H9 (cell line): Measurements from ENCODE around the gene THBS4. TPM values are rescaled to one million over a fixed set of nuclear protein-coding genes. Genes with fewer than 3 reads are reported as not detected.

Source experiments
- DNase-seq: peaks from one replicate; pipeline ENCODE4 v3.0.0-alpha.2; 2017
- H2AFZ ChIP-seq: one replicate; pipeline ENCODE4 v1.6.1; 2013; ENCODE audit warnings: mild to moderate bottlenecking, low read length, control low read depth, moderate library complexity
- H2AK5ac ChIP-seq: 2 replicates; pipeline ENCODE4 v1.6.1; 2013; ENCODE audit warnings: low read length, control low read depth, mixed read lengths; ENCODE audit not compliant: insufficient read length
- H2BK120ac ChIP-seq: one replicate; pipeline ENCODE4 v1.6.1; 2013; ENCODE audit warnings: low read depth, mild to moderate bottlenecking, low read length, control low read depth, inconsistent platforms; ENCODE audit not compliant: poor library complexity, severe bottlenecking
- H2BK12ac ChIP-seq: 2 replicates; pipeline ENCODE4 v1.6.1; 2013; ENCODE audit warnings: low read length, control low read depth, mixed read lengths, low read depth; ENCODE audit not compliant: insufficient read length
- H2BK15ac ChIP-seq: 2 replicates; pipeline ENCODE4 v1.6.1; 2013; ENCODE audit warnings: low read depth, low read length, control low read depth
- H2BK20ac ChIP-seq: one replicate; pipeline ENCODE4 v1.6.1; 2013; ENCODE audit warnings: low read depth, mild to moderate bottlenecking, low read length, control low read depth, inconsistent platforms; ENCODE audit not compliant: poor library complexity, severe bottlenecking
- H2BK5ac ChIP-seq: 2 replicates; pipeline ENCODE4 v1.6.1; 2013; ENCODE audit warnings: low read length, control low read depth, mixed read lengths; ENCODE audit not compliant: insufficient read length
- H3K14ac ChIP-seq: 2 replicates; pipeline ENCODE4 v1.6.1; 2013; ENCODE audit warnings: low read length, control low read depth; ENCODE audit not compliant: insufficient read depth
- H3K18ac ChIP-seq: 2 replicates; pipeline ENCODE4 v1.6.1; 2013; ENCODE audit warnings: low read depth, mild to moderate bottlenecking, mixed read lengths, low read length, control low read depth; ENCODE audit not compliant: insufficient read length
- H3K23ac ChIP-seq: 2 replicates; pipeline ENCODE4 v1.6.1; 2013; ENCODE audit warnings: low read length, control low read depth, mixed read lengths, low read depth; ENCODE audit not compliant: insufficient read length
- H3K23me2 ChIP-seq: 2 replicates; pipeline ENCODE4 v1.6.1; 2013; ENCODE audit warnings: low read depth, mild to moderate bottlenecking, mixed read lengths, low read length, control low read depth; ENCODE audit not compliant: insufficient read length, poor library complexity, severe bottlenecking
- H3K27ac ChIP-seq: 2 replicates; pipeline ENCODE4 v1.5.1; 2013; ENCODE audit warnings: low read length, control low read depth, mixed read lengths, low read depth; ENCODE audit not compliant: insufficient read length
- H3K27me3 ChIP-seq: 2 replicates; pipeline ENCODE4 v1.6.1; 2013; ENCODE audit warnings: low read length, control low read depth, inconsistent platforms; ENCODE audit not compliant: insufficient read depth
- H3K4ac ChIP-seq: 2 replicates; pipeline ENCODE4 v1.6.1; 2013; ENCODE audit warnings: low read depth, mild to moderate bottlenecking, control low read depth, inconsistent platforms, low read length, moderate library complexity
- H3K4me1 ChIP-seq: 2 replicates; pipeline ENCODE4 v1.6.1; 2013; ENCODE audit warnings: low read length, control low read depth, inconsistent platforms; ENCODE audit not compliant: insufficient read depth
- H3K4me2 ChIP-seq: 2 replicates; pipeline ENCODE4 v1.6.1; 2013; ENCODE audit warnings: low read length, control low read depth, mixed read lengths; ENCODE audit not compliant: insufficient read length, insufficient read depth
- H3K56ac ChIP-seq: 2 replicates; pipeline ENCODE4 v1.6.1; 2013; ENCODE audit warnings: low read depth, mild to moderate bottlenecking, mixed read lengths, low read length, control low read depth; ENCODE audit not compliant: insufficient read length
- H3K79me1 ChIP-seq: 2 replicates; pipeline ENCODE4 v1.6.1; 2013; ENCODE audit warnings: low read depth, mild to moderate bottlenecking, moderate library complexity, low read length, control low read depth, inconsistent platforms; ENCODE audit not compliant: insufficient read depth, poor library complexity, severe bottlenecking
- H3K79me2 ChIP-seq: 2 replicates; pipeline ENCODE4 v1.6.1; 2013; ENCODE audit warnings: low read length, control low read depth, inconsistent platforms; ENCODE audit not compliant: insufficient read depth
- H3K9ac ChIP-seq: 2 replicates; pipeline ENCODE4 v1.6.1; 2013; ENCODE audit warnings: low read length, control low read depth, mixed read lengths; ENCODE audit not compliant: insufficient read length; ENCODE audit errors: extremely low read depth
- H3K9me3 ChIP-seq: one replicate; pipeline ENCODE4 v1.6.1; 2013; ENCODE audit warnings: low read depth, low read length, inconsistent platforms; ENCODE audit not compliant: control insufficient read depth
- H3T11ph ChIP-seq: one replicate; pipeline ENCODE4 v1.6.1; 2013; ENCODE audit warnings: mild to moderate bottlenecking, low read length, control low read depth, inconsistent platforms
- H4K20me1 ChIP-seq: one replicate; pipeline ENCODE4 v1.6.1; 2013; ENCODE audit not compliant: control insufficient read depth, insufficient read length, insufficient read depth
- H4K5ac ChIP-seq: 2 replicates; pipeline ENCODE4 v1.6.1; 2013; ENCODE audit warnings: low read depth, mild to moderate bottlenecking, mixed read lengths, low read length, control low read depth; ENCODE audit not compliant: insufficient read length
- H4K8ac ChIP-seq: replicated peaks from 2 replicates; pipeline ENCODE4 v1.6.1; 2013; ENCODE audit warnings: low read length, control low read depth, mixed read lengths, low read depth; ENCODE audit not compliant: insufficient read length
- H4K91ac ChIP-seq: 2 replicates; pipeline ENCODE4 v1.6.1; 2013; ENCODE audit warnings: low read depth, mild to moderate bottlenecking, moderate library complexity, mixed read lengths, low read length, control low read depth; ENCODE audit not compliant: insufficient read length
- H3K27ac Mint-ChIP-seq, 3 experiments: 2 replicates in 2 of 3; 3 replicates in 1 of 3; pipeline ENCODE4 v1.8.0; 2020 to 2021; ENCODE audit warnings: mixed read lengths in 3 of 3, mild to moderate bottlenecking in 1 of 3, moderate library complexity in 1 of 3
- H3K27me3 Mint-ChIP-seq: 2 replicates; pipeline ENCODE4 v1.8.0; 2021; ENCODE audit warnings: low read depth, mild to moderate bottlenecking, moderate library complexity, mixed read lengths
- H3K36me3 Mint-ChIP-seq, 3 experiments: 2 replicates in 2 of 3; 3 replicates in 1 of 3; pipeline ENCODE4 v1.8.0; 2020 to 2021; ENCODE audit warnings: low read depth in 3 of 3, mixed read lengths in 3 of 3; ENCODE audit not compliant: insufficient read depth in 1 of 3
- H3K4me1 Mint-ChIP-seq, 2 experiments: 2 replicates each; pipeline ENCODE4 v1.8.0; 2020; ENCODE audit warnings: mixed read lengths in 2 of 2
- H3K4me3 Mint-ChIP-seq, 2 experiments: 2 replicates in 1 of 2; 3 replicates in 1 of 2; pipeline ENCODE4 v1.8.0; 2020 to 2021; ENCODE audit warnings: mild to moderate bottlenecking in 2 of 2, mixed read lengths in 2 of 2, moderate library complexity in 1 of 2
- H3K9me3 Mint-ChIP-seq, 2 experiments: 2 replicates in 1 of 2; 3 replicates in 1 of 2; pipeline ENCODE4 v1.8.0; 2020; ENCODE audit warnings: mild to moderate bottlenecking in 2 of 2, mixed read lengths in 2 of 2, moderate library complexity in 1 of 2
- WGBS: extraction: QIAGEN DNeasy Blood & Tissue Kit; methylation state at CpG from one replicate; pipeline ENCODE4 v1.1.7; 2013; ENCODE audit warnings: missing lambda C conversion rate, low lambda C conversion rate, mixed read lengths; ENCODE audit not compliant: insufficient read length; ENCODE audit errors: extremely low coverage; 5-methylcytosine and 5-hydroxymethylcytosine counted together
- total RNA-seq: library from RNA; stranded (reverse); gene quantifications from 2 replicates; pipeline ENCODE4 v1.2.1, GENCODE V29; 2021
- TF ChIP-seq, protein P1 (sequence below): fragments of 200-600 bp; sonication (generic); conservative IDR thresholded peaks from 3 replicates; pipeline ENCODE4 v1.8.0; 2021; ENCODE audit warnings: antibody characterized with exemption, mild to moderate bottlenecking

The THBS4 gene
- total RNA-seq, 1 experiment from 2014 or later = 19.0 TPM

DNA sequence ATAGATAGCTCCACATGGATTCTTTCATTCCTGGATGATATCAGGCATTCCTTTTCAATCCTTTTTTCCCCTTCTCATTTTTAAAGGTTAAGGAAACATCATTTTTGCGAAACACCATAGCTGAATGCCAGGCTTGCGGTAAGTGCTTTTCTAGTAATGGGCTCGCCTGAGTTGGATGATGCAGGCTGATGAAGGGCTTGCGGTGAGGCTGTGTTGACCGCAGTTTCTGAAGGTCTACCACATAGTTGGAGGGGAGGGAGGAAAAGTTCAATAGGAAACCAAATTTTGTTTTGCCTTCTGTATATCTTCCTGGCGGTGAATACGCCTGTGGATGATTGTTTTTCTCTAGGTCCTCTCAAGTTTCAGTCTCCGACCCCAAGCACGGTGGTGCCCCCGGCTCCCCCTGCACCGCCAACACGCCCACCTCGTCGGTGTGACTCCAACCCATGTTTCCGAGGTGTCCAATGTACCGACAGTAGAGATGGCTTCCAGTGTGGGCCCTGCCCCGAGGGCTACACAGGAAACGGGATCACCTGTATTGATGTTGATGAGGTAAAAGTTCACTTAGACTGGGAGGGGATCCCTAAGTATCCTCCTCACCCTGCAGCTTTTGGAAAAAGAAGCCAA lies 24.3 kb downstream of the THBS4 start:
- Histone ChIP-seq H2AFZ (no peak overlapping the region), H2BK12ac (no peak overlapping the region), H2BK120ac (no peak overlapping the region), H3T11ph (no peak overlapping the region), H2BK5ac (no peak overlapping the region), H4K20me1 (no peaks in the 10 kb centered on the region), H3K27ac (no peak overlapping the region), H3K79me2 (no peaks in the 10 kb centered on the region), H3K27me3 (no peaks in the 10 kb centered on the region), H4K8ac (no peak overlapping the region), H3K56ac (no peak overlapping the region), H2BK20ac (no peak overlapping the region), H3K4ac (no peak overlapping the region), H2BK15ac (no peak overlapping the region), H3K9ac (no peak overlapping the region), H3K14ac (no peak overlapping the region), H3K79me1 (no peaks in the 10 kb centered on the region), H2AK5ac (no peak overlapping the region), H4K5ac (no peak overlapping the region), H3K4me2 (no peak overlapping the region), H3K4me1 (no peaks in the 10 kb centered on the region; the same call in 1 of the 2 replicates), H3K9me3 (no peaks in the 10 kb centered on the region), H4K91ac (no peak overlapping the region), H3K18ac (no peak overlapping the region), H3K23ac (no peak overlapping the region), H3K23me2 (peaks cover 2% of the 10 kb centered on the region)
- no peak overlapping the region; a peak in 1 of 7 replicates for H3K27ac Mint-ChIP-seq
- no peak overlapping the region for H3K4me3 Mint-ChIP-seq
- H3K36me3 Mint-ChIP-seq = peaks cover 0 to 4% (median 0%) of the 10 kb centered on the region in 3 experiments; a peak in 2 of 7 replicates
- TF ChIP-seq, protein P1, sequence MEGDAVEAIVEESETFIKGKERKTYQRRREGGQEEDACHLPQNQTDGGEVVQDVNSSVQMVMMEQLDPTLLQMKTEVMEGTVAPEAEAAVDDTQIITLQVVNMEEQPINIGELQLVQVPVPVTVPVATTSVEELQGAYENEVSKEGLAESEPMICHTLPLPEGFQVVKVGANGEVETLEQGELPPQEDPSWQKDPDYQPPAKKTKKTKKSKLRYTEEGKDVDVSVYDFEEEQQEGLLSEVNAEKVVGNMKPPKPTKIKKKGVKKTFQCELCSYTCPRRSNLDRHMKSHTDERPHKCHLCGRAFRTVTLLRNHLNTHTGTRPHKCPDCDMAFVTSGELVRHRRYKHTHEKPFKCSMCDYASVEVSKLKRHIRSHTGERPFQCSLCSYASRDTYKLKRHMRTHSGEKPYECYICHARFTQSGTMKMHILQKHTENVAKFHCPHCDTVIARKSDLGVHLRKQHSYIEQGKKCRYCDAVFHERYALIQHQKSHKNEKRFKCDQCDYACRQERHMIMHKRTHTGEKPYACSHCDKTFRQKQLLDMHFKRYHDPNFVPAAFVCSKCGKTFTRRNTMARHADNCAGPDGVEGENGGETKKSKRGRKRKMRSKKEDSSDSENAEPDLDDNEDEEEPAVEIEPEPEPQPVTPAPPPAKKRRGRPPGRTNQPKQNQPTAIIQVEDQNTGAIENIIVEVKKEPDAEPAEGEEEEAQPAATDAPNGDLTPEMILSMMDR = no peak
- H3K4me1 Mint-ChIP-seq = peaks cover 12 to 15% of the 10 kb centered on the region in 2 experiments
- H3K27me3 Mint-ChIP-seq = no peaks in the 10 kb centered on the region; the same call in 1 of the 2 replicates
- no peak for DNase-seq
- WGBS = no CpG with 5 or more reads among the region's 18 CpGs
- no peaks in the 10 kb centered on the region for H3K9me3 Mint-ChIP-seq
